ENCODE measurements around the gene GSAP.

GSAP gene

GRCh38 chr7:77282897-77283296 is 133.3 kb downstream of the GSAP start:
- no peak for DNase-seq (ENCODE audit: low spot score)

GRCh38 chr7:77281780-77282478 is 134.2 kb downstream of the GSAP start:
- no peak for DNase-seq (ENCODE audit: low spot score)

- no peak for DNase-seq (ENCODE audit: low spot score)
Measured at GRCh38 chr7:77276120-77276519, 140.0 kb downstream of the GSAP start.

- DNase-seq (ENCODE audit: low spot score) = peak; percentile 27
Measured at GRCh38 chr7:77275663-77276062, 140.5 kb downstream of the GSAP start.

GRCh38 chr7:77271766-77272165 is 144.4 kb downstream of the GSAP start:
- DNase-seq (ENCODE audit: low spot score) = no peak

GRCh38 chr7:77270094-77270480 is 146.1 kb downstream of the GSAP start:
- DNase-seq (ENCODE audit: low spot score) = no peak

- DNase-seq (ENCODE audit: low spot score) = no peak
Measured at GRCh38 chr7:77269360-77270093, 146.6 kb downstream of the GSAP start.

GRCh38 chr7:77266291-77266794 is 149.8 kb downstream of the GSAP start:
- DNase-seq (ENCODE audit: low spot score) = no peak

- DNase-seq (ENCODE audit: low spot score) = no peak
Measured at GRCh38 chr7:77265666-77266065, 150.5 kb downstream of the GSAP start.

- DNase-seq (ENCODE audit: low spot score) = no peak
Measured at GRCh38 chr7:77262316-77262715, 153.8 kb downstream of the GSAP start.

Data from hepatic stellate cell (primary cell).